NCI-H2227 treated with DMSO at 0.1 percent for 48 hours (cell line): ENCODE data around the gene SAMD7.

Experiments used
- DNase-seq: peaks from one replicate; lab custom pipeline; 2025; lab: John Stamatoyannopoulos, UW

Gene SAMD7, protein sequence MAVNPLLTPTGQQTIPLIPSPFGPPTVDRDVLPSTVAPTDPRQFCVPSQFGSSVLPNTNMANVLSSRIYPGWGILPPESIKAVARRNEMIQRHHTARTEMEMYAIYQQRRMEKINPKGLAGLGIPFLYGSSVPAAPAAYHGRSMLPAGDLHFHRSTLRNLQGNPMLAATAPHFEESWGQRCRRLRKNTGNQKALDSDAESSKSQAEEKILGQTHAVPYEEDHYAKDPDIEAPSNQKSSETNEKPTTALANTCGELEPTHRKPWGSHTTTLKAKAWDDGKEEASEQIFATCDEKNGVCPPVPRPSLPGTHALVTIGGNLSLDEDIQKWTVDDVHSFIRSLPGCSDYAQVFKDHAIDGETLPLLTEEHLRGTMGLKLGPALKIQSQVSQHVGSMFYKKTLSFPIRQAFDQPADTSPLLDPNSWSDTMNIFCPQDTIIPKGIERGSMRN

DNA sequence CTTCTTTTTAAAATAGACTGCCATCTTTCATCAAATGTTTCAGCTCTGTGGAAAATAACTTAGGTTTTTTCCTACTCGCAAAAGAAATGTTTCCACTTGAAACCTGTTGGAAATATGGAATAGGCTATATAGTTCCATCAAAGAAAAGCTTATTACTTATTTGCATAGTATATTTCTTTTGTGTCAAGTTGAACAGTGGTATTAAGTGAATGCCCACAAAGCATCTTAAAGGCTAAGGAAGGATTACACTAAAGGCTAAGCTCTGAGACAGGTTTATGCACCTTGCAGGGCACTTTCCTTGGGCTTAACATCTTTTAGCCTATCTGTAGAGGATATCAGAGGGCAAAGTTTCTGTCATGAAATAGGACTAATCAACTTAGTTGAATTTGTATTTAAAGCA lies at the start of gene SAMD7:
Gene SAMD7, plus strand, starts transcription at position 301 of the 400 bp plus-strand sequence. CDS start 7,927 bp downstream, outside the sequence.
- no peak for DNase-seq

DNA sequence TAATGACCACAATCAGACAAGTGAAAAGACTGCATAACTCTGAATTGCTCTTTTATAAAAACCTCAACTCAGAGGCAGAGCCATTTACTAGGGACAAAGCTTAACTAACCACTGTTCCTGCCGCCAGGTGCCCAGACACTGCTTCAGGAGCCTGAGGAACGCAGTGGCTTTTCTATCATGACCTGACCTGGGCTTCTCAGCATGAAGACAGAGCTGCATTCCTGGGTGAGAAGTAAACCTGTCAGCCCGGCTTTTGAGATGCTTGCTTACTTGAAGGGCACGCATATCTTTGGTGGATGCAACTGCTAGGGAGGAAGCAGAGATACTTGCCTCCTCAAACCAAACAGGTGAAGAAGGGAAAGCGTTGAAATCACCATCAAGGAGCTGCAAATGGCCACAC lies 49.5 kb upstream of the SAMD7 start:
- DNase-seq: no peak

- DNase-seq: peak; percentile 58
Observed at GRCh38 chr3:169863458-169863899, 47.9 kb upstream of the SAMD7 start.

DNA sequence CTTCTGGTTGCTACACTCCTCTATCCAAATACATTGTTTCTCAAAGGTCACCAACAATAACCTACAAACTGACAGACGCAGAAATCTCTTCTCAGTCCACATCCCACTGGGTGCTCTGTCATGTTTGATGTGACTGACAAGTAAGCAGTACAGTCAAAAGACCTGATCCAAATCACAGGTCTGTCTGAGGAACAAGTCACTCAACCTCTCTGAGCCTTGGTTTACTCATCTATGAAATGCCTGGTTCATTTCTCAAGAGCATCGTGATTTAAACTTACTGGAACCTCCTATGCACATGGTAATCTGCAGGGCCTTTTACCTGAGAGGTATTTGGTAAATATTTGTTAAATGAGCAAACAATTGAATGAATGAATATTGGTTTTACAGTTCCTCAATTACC lies 47.1 kb upstream of the SAMD7 start:
- no peak for DNase-seq

- no peak for DNase-seq
Observed at GRCh38 chr3:169865176-169865767, 46.1 kb upstream of the SAMD7 start.

- no peak for DNase-seq
Observed at GRCh38 chr3:169867584-169868210, 43.7 kb upstream of the SAMD7 start.

DNA sequence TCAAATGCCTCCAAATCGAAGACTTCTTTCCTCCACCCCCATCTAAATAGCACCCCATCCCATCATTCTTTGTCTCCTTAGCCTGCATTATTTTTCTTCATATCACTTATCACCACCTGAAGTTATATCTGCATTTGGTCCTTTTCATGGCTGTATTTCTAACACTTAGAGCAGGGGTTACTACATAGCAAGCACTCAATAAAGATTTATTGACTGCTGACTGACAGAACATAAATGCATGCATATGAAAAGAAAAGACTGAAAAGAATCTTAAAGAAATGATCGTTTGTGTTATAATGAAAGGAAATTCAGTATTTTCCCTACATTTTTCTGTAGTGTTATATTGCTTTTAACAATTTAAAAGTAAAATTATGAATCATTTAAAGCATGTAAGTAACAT lies 43.0 kb upstream of the SAMD7 start:
- no peak for DNase-seq

DNA sequence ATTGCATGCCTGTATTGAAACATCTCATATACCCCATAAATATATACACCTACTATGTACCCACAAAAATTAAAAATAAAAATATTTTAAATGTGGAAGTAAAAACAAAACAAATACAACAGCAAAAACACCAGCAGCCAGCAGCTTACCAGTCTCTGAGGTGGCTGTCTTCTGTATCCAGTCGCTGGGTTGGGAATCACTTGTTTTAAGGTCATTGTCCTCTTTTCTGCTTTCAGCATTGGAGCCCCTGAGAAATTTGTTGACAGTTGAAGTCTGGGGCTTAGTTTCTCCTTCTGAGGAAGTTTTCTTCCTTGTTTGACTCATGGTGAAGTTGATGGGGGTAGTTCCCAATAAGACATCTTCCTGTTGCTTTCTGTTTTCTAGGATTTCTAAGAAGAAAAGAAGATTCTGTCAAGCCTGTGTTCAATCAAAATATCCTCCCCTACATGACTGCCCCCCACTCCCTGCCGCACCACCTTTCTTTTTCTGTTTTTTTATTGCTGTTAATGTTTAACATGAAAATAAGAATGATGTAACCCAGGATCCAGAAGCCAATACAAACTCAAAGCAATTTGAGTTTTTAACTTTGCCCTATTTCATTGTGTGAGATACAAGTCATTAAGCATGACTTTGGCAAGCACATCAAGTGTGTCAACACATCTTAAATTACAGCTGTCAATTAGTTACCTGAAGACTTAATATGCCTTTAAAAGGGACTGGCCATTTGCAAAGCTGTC lies 41.7 kb upstream of the SAMD7 start, which contains the start of gene LRRC31:
Gene LRRC31, minus strand, starts transcription at position 452 of the 737 bp plus-strand sequence. Its CDS starts 128 bp downstream, at position 324.
- DNase-seq: no peak

GRCh38 chr3:169871129-169871886 lies 40.1 kb upstream of the SAMD7 start:
- DNase-seq: no peak

GRCh38 chr3:169879013-169879557 lies 32.3 kb upstream of the SAMD7 start:
- DNase-seq: no peak

- no peak for DNase-seq
Observed at GRCh38 chr3:169879845-169880575, 31.4 kb upstream of the SAMD7 start.

DNA sequence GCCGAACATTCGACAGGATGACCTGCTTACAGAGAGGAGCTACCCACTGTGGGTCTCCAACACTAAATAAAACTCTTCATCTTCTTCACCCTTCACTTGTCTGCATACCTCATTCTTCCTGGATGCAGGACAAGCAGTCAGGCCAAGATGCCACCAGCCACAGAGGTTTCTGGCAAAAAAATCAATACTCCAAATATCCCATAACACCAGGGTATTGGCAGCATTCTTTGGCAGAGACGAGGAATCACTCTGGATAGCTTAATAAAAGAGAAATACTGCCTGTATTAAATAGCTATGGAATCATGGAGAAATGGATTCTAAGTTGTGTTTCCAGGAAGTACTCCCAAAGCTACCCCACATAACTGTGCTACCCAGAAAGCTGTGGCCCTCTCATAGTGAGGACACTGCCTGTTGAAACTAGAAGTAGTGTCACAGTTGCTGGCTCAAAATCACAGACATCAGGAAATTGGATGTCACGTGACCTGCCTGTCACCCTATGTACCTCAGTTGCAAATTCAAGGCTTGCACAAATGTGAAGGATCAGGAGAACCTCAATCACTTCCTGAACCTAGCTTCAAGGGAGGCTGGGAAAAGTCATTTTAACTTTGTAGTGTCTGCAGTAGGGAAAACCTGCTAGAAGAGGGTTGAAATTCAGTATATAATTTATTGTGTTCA lies 30.7 kb upstream of the SAMD7 start:
- no peak for DNase-seq

- DNase-seq: no peak
Observed at GRCh38 chr3:169886671-169887070, 24.7 kb upstream of the SAMD7 start.

- no peak for DNase-seq
Observed at GRCh38 chr3:169891886-169892285, 19.5 kb upstream of the SAMD7 start.

GRCh38 chr3:169894110-169894509 lies 17.3 kb upstream of the SAMD7 start:
- DNase-seq: no peak

- DNase-seq: no peak
Observed at GRCh38 chr3:169895072-169895471, 16.3 kb upstream of the SAMD7 start.

GRCh38 chr3:169897284-169897683 lies 14.1 kb upstream of the SAMD7 start:
- no peak for DNase-seq

GRCh38 chr3:169901453-169901852 lies 9.9 kb upstream of the SAMD7 start:
- DNase-seq: no peak

DNA sequence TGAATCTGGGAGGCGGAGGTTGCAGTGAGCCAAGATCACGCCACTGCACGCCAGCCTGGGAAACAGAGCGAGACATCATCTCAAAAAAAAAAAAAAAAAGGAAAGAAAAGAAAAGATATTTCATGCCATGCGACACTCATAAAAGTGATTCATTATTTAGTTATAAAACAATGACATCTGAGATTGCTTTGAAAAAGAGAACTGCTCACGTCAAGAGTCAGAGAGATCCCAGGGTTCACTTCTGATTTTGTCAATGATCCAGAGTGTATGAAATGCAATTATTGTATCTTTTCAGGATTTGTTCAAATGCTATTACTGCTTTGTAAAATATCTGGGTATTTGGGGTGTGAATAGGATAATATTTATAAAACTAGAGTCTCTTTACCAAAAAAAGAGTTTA lies 6.0 kb upstream of the SAMD7 start:
- no peak for DNase-seq

GRCh38 chr3:169907476-169907875 lies 3.9 kb upstream of the SAMD7 start:
- no peak for DNase-seq
